Astrocyte (in vitro differentiated cells and primary cell): ENCODE measurements around the gene SS18. TPM values are rescaled to one million over a fixed set of nuclear protein-coding genes. Genes with fewer than 3 reads are reported as not detected.

Experiments
- DNase-seq: peaks from one replicate; pipeline ENCODE4 v3.0.0-alpha.2; 2010; ENCODE audit warnings: low read depth
- FAIRE-seq: peaks from 2 replicates; lab custom pipeline; 2011; peaks lifted over from hg19 to GRCh38; lab: Jason Lieb, UNC
- H2AFZ ChIP-seq: 2 replicates; pipeline ENCODE4 v1.6.0; 2012; ENCODE audit warnings: low read depth, low read length, inconsistent platforms
- H3K27ac ChIP-seq: 2 replicates; pipeline ENCODE4 v1.5.1; 2011; ENCODE audit warnings: low read depth, low read length, inconsistent platforms
- H3K27me3 ChIP-seq: 2 replicates; pipeline ENCODE4 v1.6.0; 2011; ENCODE audit warnings: low read length, inconsistent platforms; ENCODE audit not compliant: insufficient read depth
- H3K36me3 ChIP-seq: 2 replicates; pipeline ENCODE4 v1.5.1; 2011; ENCODE audit warnings: low read length, inconsistent platforms; ENCODE audit not compliant: insufficient read depth
- H3K4me1 ChIP-seq: 2 replicates; pipeline ENCODE4 v1.5.1; 2011; ENCODE audit warnings: low read length, inconsistent platforms; ENCODE audit not compliant: insufficient read depth
- H3K4me2 ChIP-seq: 2 replicates; pipeline ENCODE4 v1.6.0; 2012; ENCODE audit warnings: low read length, inconsistent platforms
- H3K4me3 ChIP-seq: 2 replicates; pipeline ENCODE4 v1.5.1; 2011; ENCODE audit warnings: low read depth, mild to moderate bottlenecking, low read length, inconsistent platforms; ENCODE audit not compliant: insufficient read depth
- H3K79me2 ChIP-seq: 2 replicates; pipeline ENCODE4 v1.6.0; 2012; ENCODE audit warnings: mild to moderate bottlenecking, low read length, inconsistent platforms; ENCODE audit not compliant: insufficient read depth
- H3K9ac ChIP-seq: 2 replicates; pipeline ENCODE4 v1.6.0; 2012; ENCODE audit warnings: mild to moderate bottlenecking, low read length, inconsistent platforms
- H3K9me3 ChIP-seq: 2 replicates; pipeline ENCODE4 v1.5.1; 2012; ENCODE audit warnings: low read depth, mild to moderate bottlenecking, low read length, inconsistent platforms; ENCODE audit not compliant: insufficient read depth
- H4K20me1 ChIP-seq: 2 replicates; pipeline ENCODE4 v1.6.0; 2012; ENCODE audit warnings: low read length, inconsistent platforms; ENCODE audit not compliant: insufficient read depth
- H3K27ac Mint-ChIP-seq: one replicate; pipeline ENCODE4 v1.8.0; 2021; ENCODE audit warnings: mild to moderate bottlenecking, mixed read lengths; ENCODE audit not compliant: unreplicated experiment
- H3K27me3 Mint-ChIP-seq: one replicate; pipeline ENCODE4 v1.8.0; 2021; ENCODE audit warnings: low read depth, mixed read lengths; ENCODE audit not compliant: unreplicated experiment
- H3K36me3 Mint-ChIP-seq: one replicate; pipeline ENCODE4 v1.8.0; 2021; ENCODE audit warnings: low read depth, mixed read lengths; ENCODE audit not compliant: unreplicated experiment
- H3K4me1 Mint-ChIP-seq: one replicate; pipeline ENCODE4 v1.8.0; 2021; ENCODE audit warnings: low read depth, mixed read lengths; ENCODE audit not compliant: unreplicated experiment
- H3K4me3 Mint-ChIP-seq: one replicate; pipeline ENCODE4 v1.8.0; 2021; ENCODE audit warnings: mild to moderate bottlenecking, moderate library complexity, mixed read lengths; ENCODE audit not compliant: unreplicated experiment
- H3K9me3 Mint-ChIP-seq: one replicate; pipeline ENCODE4 v1.8.0; 2021; ENCODE audit warnings: mild to moderate bottlenecking, mixed read lengths; ENCODE audit not compliant: unreplicated experiment
- EZH2 ChIP-seq: IDR thresholded peaks from 2 replicates; pipeline ENCODE4 v1.6.1; 2012; ENCODE audit warnings: mild to moderate bottlenecking, low read length, inconsistent platforms; ENCODE audit not compliant: insufficient read depth
- total RNA-seq: library from RNA; stranded (reverse); gene quantifications from 2 replicates; pipeline ENCODE4 v1.2.1, GENCODE V29; 2021
- TF ChIP-seq, protein P1 (sequence below): IDR thresholded peaks from 2 replicates; pipeline ENCODE4 v1.5.1; 2011; ENCODE audit warnings: low read depth, mild to moderate bottlenecking, inconsistent platforms, low read length, moderate library complexity; ENCODE audit not compliant: insufficient read depth

The SS18 gene
- total RNA-seq, 1 donor from 2014 or later = 120 TPM

DNA sequence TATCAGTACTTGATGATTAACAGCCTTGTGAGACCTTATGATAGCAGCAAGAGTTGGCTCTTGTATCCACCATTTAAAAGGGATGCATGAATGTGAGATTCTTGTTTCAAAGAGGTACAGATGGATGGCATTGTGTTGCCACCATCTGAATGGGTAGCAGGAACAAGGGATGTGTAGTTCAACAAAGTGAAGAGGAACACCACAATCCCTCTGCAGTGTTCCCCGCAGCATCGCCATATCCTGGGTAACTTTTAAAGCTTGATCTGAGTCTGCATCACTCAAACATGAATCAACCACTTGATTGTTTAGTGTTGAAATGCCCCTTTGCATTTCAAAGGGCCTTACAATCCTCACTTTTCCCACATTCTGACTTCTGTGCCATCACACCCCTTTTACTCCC, 106.7 kb downstream of the SS18 start:
- FAIRE-seq (no peak), DNase-seq (no peak)
- Histone ChIP-seq H4K20me1 (no peaks in the 10 kb centered on the region), H3K27me3 (no peaks in the 10 kb centered on the region), H3K4me3 (no peak overlapping the region), H3K9ac (no peak overlapping the region), H3K36me3 (no peaks in the 10 kb centered on the region), H3K79me2 (no peaks in the 10 kb centered on the region), H2AFZ (no peak overlapping the region), H3K4me2 (no peak overlapping the region), H3K4me1 (no peaks in the 10 kb centered on the region), H3K9me3 (no peaks in the 10 kb centered on the region), H3K27ac (no peak overlapping the region)
- Mint-ChIP-seq H3K9me3 (peaks cover 4% of the 10 kb centered on the region), H3K27me3 (peaks cover 3% of the 10 kb centered on the region), H3K4me1 (no peaks in the 10 kb centered on the region), H3K27ac (no peak overlapping the region), H3K36me3 (no peaks in the 10 kb centered on the region), H3K4me3 (no peak overlapping the region)
- TF ChIP-seq EZH2 = no peak

DNA sequence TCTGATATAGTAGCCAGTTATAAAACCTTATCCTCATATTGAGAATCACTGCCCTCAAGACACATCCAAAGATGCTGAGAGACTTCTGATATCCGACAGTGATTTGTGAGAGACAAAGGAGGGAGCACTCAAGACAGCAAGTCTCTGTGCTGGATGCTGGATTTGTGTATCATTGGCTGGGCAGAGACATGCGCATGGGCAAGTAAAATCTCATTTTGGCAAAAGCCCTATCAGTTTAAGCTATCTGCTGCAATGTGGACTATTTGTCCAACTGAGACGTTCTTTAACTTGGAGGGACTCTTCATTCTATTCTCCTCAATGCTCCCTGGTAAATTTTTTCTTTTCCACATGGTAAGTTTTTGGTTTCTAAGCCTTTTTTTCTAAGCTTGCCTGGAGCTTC, 107.5 kb downstream of the SS18 start:
- FAIRE-seq (no peak), DNase-seq (no peak)
- H3K9me3 Mint-ChIP-seq = peaks cover 4% of the 10 kb centered on the region
- Histone ChIP-seq H3K9me3 (no peaks in the 10 kb centered on the region), H3K79me2 (no peaks in the 10 kb centered on the region), H3K27me3 (no peaks in the 10 kb centered on the region), H3K9ac (no peak overlapping the region), H3K27ac (no peak overlapping the region), H3K4me2 (no peak overlapping the region), H3K36me3 (no peaks in the 10 kb centered on the region), H2AFZ (no peak overlapping the region), H3K4me3 (no peak overlapping the region), H3K4me1 (no peaks in the 10 kb centered on the region), H4K20me1 (no peaks in the 10 kb centered on the region)
- H3K4me3 Mint-ChIP-seq = no peak overlapping the region
- no peak overlapping the region for H3K27ac Mint-ChIP-seq
- no peaks in the 10 kb centered on the region for H3K36me3 Mint-ChIP-seq
- no peaks in the 10 kb centered on the region for H3K4me1 Mint-ChIP-seq
- no peak for TF ChIP-seq EZH2
- TF ChIP-seq, protein P1, sequence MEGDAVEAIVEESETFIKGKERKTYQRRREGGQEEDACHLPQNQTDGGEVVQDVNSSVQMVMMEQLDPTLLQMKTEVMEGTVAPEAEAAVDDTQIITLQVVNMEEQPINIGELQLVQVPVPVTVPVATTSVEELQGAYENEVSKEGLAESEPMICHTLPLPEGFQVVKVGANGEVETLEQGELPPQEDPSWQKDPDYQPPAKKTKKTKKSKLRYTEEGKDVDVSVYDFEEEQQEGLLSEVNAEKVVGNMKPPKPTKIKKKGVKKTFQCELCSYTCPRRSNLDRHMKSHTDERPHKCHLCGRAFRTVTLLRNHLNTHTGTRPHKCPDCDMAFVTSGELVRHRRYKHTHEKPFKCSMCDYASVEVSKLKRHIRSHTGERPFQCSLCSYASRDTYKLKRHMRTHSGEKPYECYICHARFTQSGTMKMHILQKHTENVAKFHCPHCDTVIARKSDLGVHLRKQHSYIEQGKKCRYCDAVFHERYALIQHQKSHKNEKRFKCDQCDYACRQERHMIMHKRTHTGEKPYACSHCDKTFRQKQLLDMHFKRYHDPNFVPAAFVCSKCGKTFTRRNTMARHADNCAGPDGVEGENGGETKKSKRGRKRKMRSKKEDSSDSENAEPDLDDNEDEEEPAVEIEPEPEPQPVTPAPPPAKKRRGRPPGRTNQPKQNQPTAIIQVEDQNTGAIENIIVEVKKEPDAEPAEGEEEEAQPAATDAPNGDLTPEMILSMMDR = no peak
- peaks cover 3% of the 10 kb centered on the region for H3K27me3 Mint-ChIP-seq

DNA sequence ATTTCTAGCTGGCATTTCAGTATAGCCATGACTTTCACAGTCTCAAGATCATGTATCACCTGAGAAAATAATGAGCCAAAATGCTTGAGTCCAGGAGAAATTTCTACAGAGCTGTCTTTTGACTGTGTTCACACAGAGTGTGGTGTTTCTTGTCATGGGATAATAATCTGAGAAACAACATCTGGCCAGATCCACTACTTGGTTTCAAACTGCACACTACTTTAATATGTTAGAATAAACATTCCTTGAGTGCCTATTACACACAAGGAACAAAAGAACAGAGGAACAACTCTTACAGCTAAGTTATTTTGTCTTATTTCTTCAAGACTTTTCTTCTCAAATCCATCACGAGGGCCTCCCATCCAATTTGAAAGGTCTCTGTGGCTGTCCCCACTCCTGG, 108.3 kb downstream of the SS18 start:
- Histone ChIP-seq H3K4me3 (no peak overlapping the region), H2AFZ (no peak overlapping the region), H3K79me2 (no peaks in the 10 kb centered on the region), H3K27ac (no peak overlapping the region), H3K9me3 (no peaks in the 10 kb centered on the region), H3K4me2 (no peak overlapping the region), H3K36me3 (no peaks in the 10 kb centered on the region), H3K9ac (no peak overlapping the region), H3K27me3 (no peaks in the 10 kb centered on the region), H3K4me1 (no peaks in the 10 kb centered on the region), H4K20me1 (no peaks in the 10 kb centered on the region)
- Mint-ChIP-seq H3K27me3 (peaks cover 3% of the 10 kb centered on the region), H3K9me3 (peaks cover 4% of the 10 kb centered on the region), H3K36me3 (no peaks in the 10 kb centered on the region), H3K4me1 (no peaks in the 10 kb centered on the region), H3K4me3 (no peak overlapping the region), H3K27ac (no peak overlapping the region)
- DNase-seq = no peak
- TF ChIP-seq, protein P1 = no peak
- no peak for TF ChIP-seq EZH2
- no peak for FAIRE-seq
